ENCODE measurements around the gene CACNG4.

- TF ChIP-seq CTCF (conservative IDR thresholded peaks at IDR 0.05; ENCODE audit: low read depth, low read length) (no peak), EZH2 (IDR thresholded peaks at IDR 0.05; ENCODE audit: low read length, unreplicated experiment) (no peak), EZH2phosphoT487 (IDR thresholded peaks at IDR 0.05; ENCODE audit: borderline replicate concordance, low read length) (no peak)
These were observed 86.1 kb downstream of the CACNG4 start for GRCh38 chr17:67050471-67051154.
